Posterior vena cava (tissue), 2 donors: Measurements from ENCODE around the gene NUDT19. TPM values are rescaled to one million over a fixed set of nuclear protein-coding genes. Genes with fewer than 3 reads are reported as not detected.
"Not testable (repeated sequence)": the region's sequence is repeated elsewhere in the genome, so short reads cannot be mapped to it uniquely, and the experiment has no call there.

ENCODE experiments used
- DNase-seq: peaks from one replicate; pipeline ENCODE4 v3.0.0-alpha.2; 2020; ENCODE audit warnings: low spot score
- intact Hi-C, 2 donors: fragments of 100-400 bp; cut with DNase I; formaldehyde crosslinking; loops; one replicate each; pipeline versions ENCODE4 v1.14.1 to v1.14.2; 2022 to 2023
- long read RNA-seq, 2 donors: library from polyadenylated mRNA; unstranded; transcript quantifications; one replicate each; pipeline ENCODE4 v2.0.0, GENCODE V29; 2020 to 2021
- total RNA-seq, 2 donors: library from RNA; stranded (reverse); fragmentation: NEBNext Ultra II Directional; extraction: Animal tissue kit (Norgen Biotek cat#: 25700); gene quantifications; one replicate each; pipeline ENCODE4 v1.2.1, GENCODE V29; 2021
- donor health status: DM: yes; HTN: yes; CAD: no.
- donor health status: DM: yes; HTN: yes; CAD: no.

Gene NUDT19
- total RNA-seq = 1 to 10 TPM; 7.1 to 8.1 TPM
- long read RNA-seq, donor 1, partial matches to known transcripts = 0 of 1 reads
- long read RNA-seq, donor 1, other reads (novel, unspliced or antisense) = 0 of 1 reads
- long read RNA-seq, donor 2, partial matches to known transcripts = 0 of 2 reads
- long read RNA-seq, donor 2, other reads (novel, unspliced or antisense) = 0 of 2 reads

DNA sequence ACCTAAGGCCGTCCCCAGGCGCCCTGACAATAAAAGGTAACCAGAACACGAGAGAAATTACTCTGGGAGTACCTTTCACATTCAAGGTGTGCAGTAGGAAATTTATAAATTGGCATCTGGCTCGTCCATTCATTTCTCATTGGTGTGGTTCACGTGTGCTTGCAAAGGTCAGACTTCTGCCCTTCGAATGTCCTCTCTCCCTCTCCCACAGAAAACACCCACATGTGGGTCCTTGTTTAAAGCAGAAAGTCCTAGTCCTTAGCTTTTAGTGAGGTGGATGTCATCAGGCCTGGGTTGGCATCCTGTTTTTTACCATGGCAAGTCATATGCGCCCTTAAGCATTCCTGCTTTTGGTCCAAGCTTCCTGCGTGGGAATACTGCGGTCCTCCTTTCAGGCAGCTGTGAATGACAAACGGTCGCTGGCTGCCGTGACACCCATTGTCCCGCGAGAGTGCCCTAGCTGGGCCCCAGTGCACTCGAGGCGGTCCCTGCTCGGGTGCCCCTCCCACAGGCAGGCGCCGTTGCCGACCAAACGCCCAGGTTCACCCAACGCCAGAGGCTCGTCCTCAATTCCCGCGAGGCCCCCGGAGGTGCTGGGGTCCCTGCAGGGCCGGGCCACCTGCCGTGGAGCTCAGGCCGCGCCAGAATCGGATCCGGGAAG, at the start of gene NUDT19:
Gene NUDT19 (plus strand): TSS at position 531 of the 661 bp plus-strand sequence. CDS start 140 bp downstream, outside the sequence.
- peak; percentile 96 for DNase-seq
- intact Hi-C loops = no loop called here

DNA sequence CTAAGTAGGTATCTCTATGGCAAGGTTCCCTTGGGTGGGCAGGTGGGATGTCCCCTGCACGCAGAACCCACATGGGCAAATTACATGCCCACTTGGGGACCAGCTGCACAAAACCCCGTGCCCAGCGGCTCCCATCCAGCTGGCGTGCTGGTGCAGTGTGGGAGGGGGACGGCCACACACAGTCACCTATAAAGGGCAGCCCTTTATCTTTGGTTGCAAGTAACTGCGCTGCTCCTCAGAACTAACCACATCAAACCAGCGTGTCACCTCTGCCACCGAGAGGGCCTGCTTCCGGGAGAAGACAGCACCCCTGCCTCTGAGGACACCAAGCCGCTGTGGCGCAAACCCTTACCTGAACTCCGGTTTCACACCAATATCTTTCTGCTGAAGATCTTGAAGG, 48.9 kb upstream of the NUDT19 start:
- intact Hi-C loops = no loop called here
- no peak for DNase-seq

DNA sequence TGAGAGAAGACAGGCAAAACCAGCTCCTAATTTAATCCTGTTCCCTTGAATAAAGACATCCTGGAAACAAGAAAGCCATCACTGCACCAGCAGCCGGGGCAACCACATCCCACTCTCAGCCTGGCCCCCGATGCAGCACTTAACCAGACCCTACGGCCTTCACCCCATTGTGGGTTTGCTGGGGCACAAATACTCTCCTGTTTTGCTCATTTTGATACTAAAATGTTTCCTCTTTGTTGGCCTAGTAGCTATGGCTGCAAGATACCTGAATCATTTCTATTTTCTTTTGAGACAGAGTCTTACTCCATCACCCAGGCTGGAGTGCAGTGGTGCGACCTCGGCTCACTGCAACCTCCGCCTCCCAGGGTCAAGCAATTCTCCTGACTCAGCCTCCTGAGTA, 45.1 kb upstream of the NUDT19 start:
- DNase-seq = no peak
- intact Hi-C loops = no loop called here

DNA sequence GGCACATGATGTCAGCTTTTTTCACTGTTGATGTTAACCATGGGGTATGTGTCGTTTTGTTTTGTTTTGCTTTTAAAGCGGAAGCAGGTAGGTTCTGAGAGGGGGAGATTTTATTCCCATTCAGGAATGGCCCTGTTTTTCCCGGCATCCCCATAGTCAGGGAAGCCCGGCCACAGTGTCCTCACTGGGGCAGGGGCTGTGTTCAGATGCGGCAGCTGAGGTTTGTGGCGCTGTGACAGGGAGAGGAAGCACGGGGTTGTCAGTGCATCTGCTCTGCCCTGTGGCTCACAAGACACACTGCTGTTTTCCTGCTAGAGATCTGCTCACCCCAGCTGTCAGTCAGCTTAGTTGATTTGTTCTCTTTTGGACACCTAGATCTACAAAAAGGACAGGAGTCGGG, 44.3 kb upstream of the NUDT19 start:
- intact Hi-C loops = no loop called here
- DNase-seq = no peak

DNA sequence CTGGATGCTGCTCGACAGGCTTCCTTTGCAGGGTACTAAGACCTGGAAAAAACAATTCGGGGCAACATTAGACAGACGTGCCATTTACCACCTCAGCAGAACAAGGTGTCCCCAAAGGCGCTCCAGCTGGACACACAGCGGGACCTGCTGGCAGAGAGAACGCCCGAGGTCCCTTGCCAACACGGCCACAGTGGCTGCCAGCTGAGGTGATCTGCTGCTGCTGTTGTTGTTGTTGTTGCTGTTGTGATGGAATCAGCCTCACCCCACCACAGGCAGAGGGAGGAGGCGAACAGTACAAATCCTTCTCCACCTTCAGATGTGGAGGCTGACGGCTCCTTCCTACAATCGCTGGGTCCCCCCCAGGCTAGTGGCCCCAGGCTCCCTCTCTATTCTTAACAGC, 41.9 kb upstream of the NUDT19 start:
- no peak for DNase-seq
- intact Hi-C loops = no loop called here

DNA sequence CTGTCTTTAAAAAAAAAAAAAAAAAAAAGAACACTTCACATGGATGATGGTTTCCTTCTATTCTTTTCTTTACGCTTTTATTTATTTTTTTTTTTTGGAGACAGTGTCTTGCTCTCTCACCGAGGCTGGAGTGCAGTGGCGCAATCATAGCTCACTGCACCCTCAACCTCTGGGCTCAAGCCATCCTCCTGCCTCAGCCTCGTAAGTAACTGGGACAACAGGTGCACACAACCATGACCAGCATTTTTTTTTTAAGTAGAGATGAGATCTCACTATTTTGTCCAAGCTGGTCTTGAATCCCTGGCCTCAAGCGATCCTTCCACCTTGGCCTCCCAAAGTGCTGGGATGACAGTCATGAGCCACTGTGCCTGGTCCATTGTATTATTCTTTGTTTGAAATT, 41.0 kb upstream of the NUDT19 start:
- intact Hi-C loops = no loop called here
- DNase-seq = no peak

DNA sequence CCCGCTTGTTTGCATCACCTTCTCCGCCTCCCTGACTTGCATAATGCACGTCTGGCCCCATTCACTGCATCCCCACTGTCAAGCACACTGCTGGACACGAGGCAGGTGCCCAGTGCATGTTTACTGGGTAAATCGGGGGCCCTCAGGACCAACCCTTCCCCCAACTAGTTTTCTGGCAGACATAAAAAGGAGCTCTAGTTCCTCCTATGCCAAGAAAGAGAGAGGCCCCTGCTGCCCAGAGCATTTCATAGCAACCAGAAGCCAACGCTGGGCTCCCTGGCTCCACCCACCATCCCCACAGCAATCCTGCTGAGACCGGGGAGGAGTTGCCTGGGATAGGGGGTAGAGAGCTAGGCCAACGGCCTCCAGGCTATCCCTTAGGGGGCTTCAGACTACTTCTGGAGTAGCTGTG, 39.9 kb upstream of the NUDT19 start:
- no peak for DNase-seq
- intact Hi-C loops = no loop called here

DNA sequence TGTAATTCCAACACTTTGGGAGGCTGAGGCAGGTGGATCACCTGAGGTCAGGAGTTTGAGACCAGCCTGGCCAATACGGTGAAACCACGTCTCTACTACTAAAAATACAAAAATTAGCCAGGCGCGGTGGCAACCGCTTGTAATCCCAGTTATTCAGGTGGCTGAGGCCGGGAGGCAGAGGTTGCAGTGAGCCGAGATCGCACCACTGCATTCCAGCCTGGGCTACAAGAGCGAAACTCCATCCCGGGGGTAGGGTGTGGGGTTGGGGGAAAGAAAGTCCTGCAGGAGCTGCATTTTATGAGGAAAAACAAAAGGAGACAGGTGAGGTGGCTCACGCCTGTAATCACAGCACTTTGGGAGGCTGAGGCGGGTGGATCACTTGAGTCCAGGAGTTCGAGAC, 39.3 kb upstream of the NUDT19 start:
- DNase-seq, intact Hi-C loops: not testable (repeated sequence)

DNA sequence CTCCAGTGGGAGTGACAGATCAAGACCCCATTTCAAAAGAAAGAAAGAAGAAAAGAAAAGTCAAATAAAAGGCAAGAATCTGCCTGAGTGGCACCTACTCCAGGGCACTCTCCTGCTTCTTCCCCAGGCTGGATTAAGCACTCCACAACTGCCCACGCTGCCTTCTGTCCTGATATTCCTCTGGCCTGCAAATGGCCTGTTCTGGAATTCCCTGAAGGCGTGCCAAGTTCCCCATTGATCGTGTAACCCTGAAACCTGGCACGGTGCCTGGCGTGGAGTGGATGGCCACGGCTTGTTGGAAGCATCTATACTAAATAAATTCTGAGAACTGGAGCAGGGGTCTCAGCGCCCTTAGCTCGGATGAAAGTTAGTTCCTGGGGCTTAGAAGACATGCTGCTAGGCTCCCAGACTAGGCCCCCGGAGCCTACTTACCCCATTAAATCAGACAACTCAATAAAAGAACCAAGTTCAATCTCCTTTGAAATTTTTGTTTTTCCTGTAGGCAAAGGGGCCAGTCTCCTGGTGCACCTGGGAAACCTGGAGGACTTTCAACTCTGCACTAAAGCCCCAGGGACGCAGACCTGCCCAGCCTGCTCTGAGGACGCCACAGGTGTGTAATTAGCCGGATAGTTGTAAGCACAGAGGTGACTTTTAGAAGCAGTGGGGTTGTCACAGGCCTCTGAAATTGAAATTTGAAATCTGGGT, 38.6 kb upstream of the NUDT19 start:
- intact Hi-C loops = no loop called here
- DNase-seq = no peak

DNA sequence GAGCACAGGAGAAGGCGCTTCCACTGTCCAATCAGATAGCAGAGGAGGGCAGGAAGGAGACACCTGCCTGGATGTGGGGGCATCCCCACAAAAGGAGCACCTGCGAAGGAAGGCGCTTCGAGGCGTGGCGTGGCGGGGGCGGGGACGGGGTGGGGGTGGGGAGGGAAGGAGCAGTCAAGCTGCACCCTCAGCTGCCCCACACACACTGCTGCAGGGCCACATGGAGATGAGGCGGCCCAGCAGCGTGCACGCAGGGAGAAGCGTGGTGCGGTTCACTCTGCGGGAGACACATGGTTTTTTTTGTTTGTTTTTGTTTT, 38.1 kb upstream of the NUDT19 start:
- DNase-seq = no peak
- intact Hi-C loops = no loop called here

DNA sequence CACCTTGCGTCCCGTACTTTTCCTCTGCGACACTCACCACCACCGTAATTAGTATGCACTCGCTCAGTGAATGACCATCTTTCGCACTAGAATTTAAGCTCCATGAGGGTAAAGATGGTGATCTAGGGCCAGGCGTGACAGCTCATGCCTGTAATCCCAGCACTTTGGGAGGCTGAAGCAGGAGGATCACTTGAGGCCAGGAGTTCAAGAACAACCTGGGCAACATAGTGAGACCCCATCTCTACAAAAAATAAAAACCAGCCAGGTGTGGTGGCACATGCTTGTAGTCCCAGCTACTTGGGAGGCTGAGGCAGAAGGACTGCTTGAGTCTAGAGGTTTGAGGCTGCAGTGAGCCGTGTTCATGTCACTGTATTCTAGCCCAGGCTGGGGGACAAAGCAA, 35.2 kb upstream of the NUDT19 start:
- intact Hi-C loops, DNase-seq: not testable (repeated sequence)

DNA sequence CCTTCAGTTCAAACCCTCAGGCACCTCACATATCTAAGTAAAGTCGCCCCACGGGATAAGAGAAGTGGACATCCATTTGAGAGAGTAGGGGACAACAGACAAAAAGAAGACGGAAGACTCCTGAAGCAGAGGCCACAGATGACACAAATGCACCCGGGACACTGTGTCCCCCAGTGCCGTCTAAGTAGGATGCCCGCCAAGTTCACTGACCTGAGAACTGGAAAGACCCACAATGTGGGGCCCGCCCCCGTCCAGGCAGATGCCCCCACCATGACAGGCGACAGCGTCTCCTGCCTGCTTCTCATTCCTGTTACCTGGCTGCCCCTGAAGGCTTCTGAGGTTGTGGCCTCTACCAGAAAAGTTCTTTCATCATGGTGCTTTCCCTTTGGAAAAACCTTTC, 33.5 kb upstream of the NUDT19 start:
- intact Hi-C loops = no loop called here
- DNase-seq = no peak

DNA sequence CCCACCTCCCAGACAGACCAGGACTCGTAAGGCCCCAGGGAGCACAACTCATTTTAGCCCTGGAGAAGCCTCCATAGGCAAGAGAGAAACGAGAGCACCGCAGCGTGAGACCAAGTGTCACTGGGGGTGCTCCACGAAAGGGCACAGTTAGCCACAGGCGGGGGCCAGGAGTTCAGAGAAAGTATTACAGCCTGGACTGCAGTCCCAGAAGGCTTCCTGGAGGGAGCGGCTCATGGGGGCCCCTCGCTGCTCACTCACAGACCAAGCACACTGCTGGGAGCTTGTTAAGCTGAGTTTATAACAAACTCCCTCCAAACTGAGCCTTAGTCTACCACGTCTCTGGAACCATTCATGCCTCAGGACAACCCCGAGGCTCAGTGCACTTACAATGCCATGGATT, 33.1 kb upstream of the NUDT19 start:
- intact Hi-C loops = no loop called here
- no peak for DNase-seq

DNA sequence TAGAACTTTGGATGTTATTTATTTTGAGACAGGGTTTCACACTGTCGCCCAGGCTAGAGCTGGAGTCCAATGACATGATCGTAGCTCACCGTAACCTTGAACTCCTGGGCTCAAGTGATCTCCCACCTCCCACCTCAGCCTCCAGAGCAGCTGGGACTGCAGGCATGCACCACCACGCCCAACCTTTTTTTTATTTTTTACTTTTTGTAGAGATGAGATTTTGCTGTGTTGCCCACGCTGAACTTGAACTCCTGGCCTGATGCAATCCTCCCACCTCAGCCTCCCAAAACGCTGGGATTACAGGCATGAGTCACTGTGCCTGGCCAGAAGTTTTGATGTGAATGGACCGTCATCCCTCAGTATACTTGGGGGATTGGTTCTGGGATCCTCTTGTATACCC, 30.3 kb upstream of the NUDT19 start:
- intact Hi-C loops = no loop called here

DNA sequence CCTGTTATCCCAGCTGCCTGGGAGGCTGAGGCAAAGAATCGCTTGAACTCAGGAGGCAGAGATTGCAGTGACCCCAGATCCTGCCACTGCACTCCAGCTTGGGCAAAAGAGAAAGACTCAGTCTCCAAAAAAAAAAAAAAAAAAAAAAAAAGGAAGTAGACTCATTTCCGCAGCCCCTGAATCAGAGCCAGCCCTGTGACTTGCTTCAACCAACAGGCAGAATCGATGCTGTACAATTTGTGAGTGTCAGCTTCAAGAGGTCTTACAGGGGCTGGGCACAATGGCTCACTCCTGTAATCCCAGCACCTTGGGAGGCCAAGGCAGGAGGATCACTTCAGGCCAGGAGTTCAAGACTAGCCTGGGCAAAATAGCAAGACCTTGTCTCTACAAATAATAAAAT, 29.4 kb upstream of the NUDT19 start:
- no peak for DNase-seq
- intact Hi-C loops = no loop called here

More for the DNA sequence above, 30.3 kb upstream of the NUDT19 start:
- no peak for DNase-seq

DNA sequence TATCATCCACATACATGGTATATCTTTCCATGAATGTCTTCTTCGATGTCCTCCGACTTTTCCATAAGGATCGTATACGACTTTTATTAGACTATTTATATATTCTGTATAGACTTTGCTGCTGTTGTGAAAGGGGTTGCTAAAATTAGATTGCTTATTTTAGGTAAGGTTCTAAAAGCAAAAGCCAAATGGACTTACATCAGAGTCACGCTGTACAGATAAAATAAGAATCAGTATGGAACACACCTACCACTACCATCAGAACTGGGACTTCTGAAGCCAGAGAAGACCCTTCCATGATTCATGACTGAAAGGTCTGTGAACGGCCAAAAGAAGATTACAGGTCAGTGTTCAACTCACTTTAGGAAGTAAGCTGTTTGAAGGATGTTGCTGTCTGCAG, 25.5 kb upstream of the NUDT19 start:
- intact Hi-C loops = no loop called here
- no peak for DNase-seq

DNA sequence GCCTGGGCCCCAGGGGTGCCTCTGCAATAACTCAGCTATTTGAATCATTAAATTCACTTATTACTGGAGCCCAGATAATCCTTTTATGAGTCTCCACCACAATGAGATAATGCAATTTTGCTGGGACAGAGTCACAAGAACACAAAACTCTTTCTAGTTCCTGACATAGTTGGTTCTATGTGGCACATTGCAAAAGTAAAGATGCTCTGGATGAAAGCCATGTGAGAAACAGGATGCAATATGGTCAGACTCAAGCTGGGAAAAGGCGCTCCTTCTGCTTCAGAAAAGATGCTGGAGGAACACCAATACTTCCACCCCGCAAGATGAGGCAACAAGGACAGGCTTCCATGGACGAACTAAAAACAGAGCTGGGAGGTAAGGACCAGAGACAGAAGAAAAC, 22.3 kb upstream of the NUDT19 start:
- intact Hi-C loops = no loop called here

DNA sequence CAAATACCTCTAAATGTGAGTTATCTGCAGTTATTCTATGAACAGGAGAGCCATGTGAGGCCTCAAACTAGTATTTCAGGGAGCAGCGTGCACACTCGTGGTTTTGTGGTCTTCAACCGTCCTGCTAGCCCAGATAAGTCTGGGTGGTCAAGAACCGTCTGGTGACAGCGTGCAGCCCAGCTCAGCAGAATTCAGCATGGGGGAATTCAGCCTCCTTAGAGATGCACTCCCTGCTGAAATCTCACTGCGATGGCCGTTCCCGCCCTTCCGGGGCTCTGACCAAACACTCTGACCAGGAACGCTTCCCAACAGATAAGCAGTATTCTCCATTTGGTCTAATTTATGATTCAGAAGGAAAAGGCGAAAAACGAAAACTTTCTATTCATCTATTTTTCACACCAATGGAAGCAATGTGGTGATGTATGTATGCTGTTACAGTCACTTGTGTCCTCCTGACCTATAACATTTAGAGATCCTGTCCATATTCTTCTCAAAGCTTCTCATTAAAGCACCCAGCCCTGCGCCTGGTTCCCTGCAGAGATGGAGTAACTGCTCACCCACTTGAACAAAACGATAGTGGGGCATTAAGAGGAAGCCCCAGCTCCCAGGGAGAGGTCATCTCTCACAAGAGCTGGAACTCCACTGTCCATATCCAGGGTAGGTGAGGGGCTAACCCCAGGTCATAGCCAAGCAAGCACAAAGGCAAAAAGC, 19.6 kb upstream of the NUDT19 start:
- intact Hi-C loops = no loop called here
- DNase-seq = no peak

More for the DNA sequence above, 22.3 kb upstream of the NUDT19 start:
- DNase-seq = no peak

DNA sequence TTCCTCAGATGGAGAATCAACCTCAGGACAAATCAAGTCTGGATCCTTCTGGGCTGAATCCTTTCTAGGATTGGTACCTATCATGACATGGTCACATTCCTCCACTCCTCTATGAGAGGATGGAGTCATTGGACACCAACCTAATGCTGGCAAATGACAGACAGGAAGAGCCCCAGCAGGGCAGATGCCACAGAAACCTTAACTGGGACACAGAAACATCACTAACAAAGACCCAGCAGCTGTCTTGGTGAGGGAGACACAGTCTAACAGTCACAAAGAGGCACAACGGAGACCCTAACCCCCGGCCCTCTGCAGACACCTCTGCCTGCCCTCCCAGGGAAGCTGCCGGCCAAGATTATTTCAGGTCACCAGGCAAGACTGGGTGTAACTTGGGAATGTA, 18.8 kb upstream of the NUDT19 start:
- intact Hi-C loops = no loop called here
- no peak for DNase-seq

DNA sequence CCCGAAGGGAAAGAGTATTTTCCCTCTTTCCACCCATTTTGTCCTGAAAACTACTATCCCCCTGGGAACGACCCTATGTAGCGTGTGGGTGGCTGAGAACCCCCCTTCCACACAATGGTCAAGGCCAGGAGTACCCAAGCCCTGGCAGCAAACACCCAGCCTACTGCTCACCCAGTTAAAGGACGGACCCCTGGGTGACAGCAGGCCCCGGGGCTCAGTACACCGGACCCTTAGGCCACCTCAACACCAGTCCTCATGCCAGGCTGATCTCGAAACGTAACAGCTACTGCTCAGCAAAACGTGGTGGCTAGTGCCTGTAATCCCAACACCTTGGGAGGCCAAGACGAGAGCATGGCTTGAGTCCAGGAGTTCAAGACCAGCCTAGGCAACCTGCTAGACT, 18.0 kb upstream of the NUDT19 start:
- intact Hi-C loops = no loop called here
- DNase-seq = no peak
